GM23338 (cell line): ENCODE data around the gene BTBD9.

ENCODE experiments used
- CREB1 ChIP-seq: fragments of 250-450 bp; sonication (Bioruptor Pico); IDR thresholded peaks from 2 replicates; pipeline ENCODE4 v1.5.0; 2020; ENCODE audit warnings: low read depth, mild to moderate bottlenecking, moderate library complexity
- CTCF ChIP-seq, 2 experiments: fragments of 200-600 bp in 1 of 2; sonication (generic) in 1 of 2; conservative IDR thresholded peaks; 2 replicates each; pipeline versions ENCODE4 v1.5.1 to v1.6.1; 2016 to 2017; ENCODE audit warnings: antibody characterized with exemption in 2 of 2, low read depth in 2 of 2, mild to moderate bottlenecking in 2 of 2, moderate library complexity in 1 of 2
- ETS1 ChIP-seq: IDR thresholded peaks from 2 replicates; pipeline ENCODE4 v1.6.1; 2016; ENCODE audit warnings: antibody characterized with exemption
- EZH2 ChIP-seq: fragments of 200-600 bp; sonication (generic); IDR thresholded peaks from one replicate; pipeline ENCODE4 v1.8.0; 2017; ENCODE audit warnings: antibody characterized with exemption, mild to moderate bottlenecking, low read depth; ENCODE audit not compliant: unreplicated experiment
- EZH2phosphoT487 ChIP-seq: fragments of 200-600 bp; sonication (generic); IDR thresholded peaks from one replicate; pipeline ENCODE4 v1.8.1; 2018; ENCODE audit warnings: antibody characterized with exemption; ENCODE audit not compliant: unreplicated experiment
- JUNB ChIP-seq: IDR thresholded peaks from one replicate; pipeline ENCODE4 v1.6.1; 2016; ENCODE audit warnings: antibody characterized with exemption; ENCODE audit not compliant: unreplicated experiment
- POLR2AphosphoS5 ChIP-seq: IDR thresholded peaks from 2 replicates; pipeline ENCODE4 v1.6.1; 2016; ENCODE audit warnings: antibody characterized with exemption, low read depth
- REST ChIP-seq: IDR thresholded peaks from one replicate; pipeline ENCODE4 v1.6.1; 2018; ENCODE audit warnings: antibody characterized with exemption; ENCODE audit not compliant: unreplicated experiment
- ZNF114 ChIP-seq: fragments of 250-450 bp; sonication (Bioruptor Pico); IDR thresholded peaks from 2 replicates; pipeline ENCODE4 v1.5.0; 2020; ENCODE audit warnings: mild to moderate bottlenecking, moderate library complexity
- ZNF331 ChIP-seq: fragments of 250-450 bp; sonication (Bioruptor Pico); IDR thresholded peaks from 2 replicates; pipeline ENCODE4 v1.5.0; 2020; ENCODE audit warnings: low read depth, mild to moderate bottlenecking, moderate library complexity

- no peak for TF ChIP-seq CTCF (conservative IDR thresholded peaks at IDR 0.05; ENCODE audit: low read depth in 2 of 2)
- no peak for TF ChIP-seq JUNB
- no peak for TF ChIP-seq CREB1
- no peak for TF ChIP-seq EZH2
- no peak for TF ChIP-seq EZH2phosphoT487
- TF ChIP-seq REST: no peak
- no peak for TF ChIP-seq POLR2AphosphoS5
- no peak for TF ChIP-seq ZNF114 (CRISPR knock-in tag)
- no peak for TF ChIP-seq ZNF331 (CRISPR knock-in tag)
- TF ChIP-seq ETS1: no peak
Measured at GRCh38 chr6:38154731-38155130, 485.0 kb downstream of the BTBD9 start.
